ENCODE measurements around the gene DRC3. TPM values are rescaled to one million over a fixed set of nuclear protein-coding genes. Genes with fewer than 3 reads are reported as not detected.
A peak's percentile ranks its signal among the peaks of the same experiment; 100 is the strongest.

DRC3 gene
- total RNA-seq, 1 donor from 2014 or later: 1.5 TPM

DNA sequence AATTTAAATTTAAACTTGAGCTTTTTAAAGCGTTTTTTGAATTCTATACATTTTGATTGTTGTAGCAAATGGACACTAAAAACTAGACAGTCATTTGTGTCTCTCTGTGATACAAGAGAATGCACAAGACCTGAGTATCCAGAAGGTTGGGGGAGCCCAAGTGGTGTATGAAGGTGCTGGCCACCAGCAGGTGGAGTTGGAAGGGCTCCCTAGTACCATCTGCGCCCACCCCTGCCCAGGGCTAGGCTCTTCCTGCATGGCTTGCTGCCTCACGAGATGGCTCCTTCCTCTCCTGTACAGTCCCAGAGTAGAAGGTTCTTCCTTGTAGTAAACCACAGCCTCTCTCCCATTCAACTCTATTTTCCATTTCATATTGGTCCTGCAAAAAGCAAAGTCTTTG lies 83.6 kb downstream of the DRC3 start:
- no peak for DNase-seq

DNA sequence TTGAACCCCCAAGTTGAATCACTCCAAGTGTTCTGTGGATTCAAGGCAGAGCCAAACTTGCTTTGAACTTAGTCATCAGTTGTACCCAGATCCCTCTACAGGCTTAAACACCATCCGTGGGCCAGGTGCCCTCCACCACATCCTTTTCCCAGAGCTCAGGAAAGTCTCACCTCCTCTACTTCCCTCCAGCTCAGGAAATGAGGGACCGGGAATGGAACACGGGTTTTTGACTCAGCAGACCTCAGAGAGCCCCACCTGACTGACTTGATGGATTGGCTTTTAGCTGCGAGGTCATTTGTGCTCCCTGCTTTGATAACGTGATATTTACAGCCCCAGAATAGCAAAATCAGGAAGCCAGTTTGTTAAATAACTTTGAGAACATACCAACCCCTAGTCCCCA lies 86.6 kb downstream of the DRC3 start:
- DNase-seq: peak; percentile 33

DNA sequence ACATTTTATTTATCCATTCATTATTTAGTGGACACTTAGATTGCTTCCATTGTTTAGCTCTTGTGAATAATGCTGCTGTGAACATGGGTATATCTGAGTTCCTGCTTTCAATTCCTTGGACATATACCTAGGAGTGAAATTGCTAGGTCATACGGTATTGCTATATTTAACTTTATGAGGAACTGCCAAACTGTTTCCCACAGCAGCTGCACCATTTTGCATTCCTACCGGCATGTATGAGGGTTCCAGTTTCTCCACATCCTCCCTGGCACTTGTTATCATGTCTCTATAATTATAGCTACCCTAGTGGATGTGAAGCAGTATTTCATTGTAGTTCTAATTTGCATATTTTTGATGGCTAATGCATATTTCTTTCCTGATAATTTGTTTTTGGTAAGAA lies 91.4 kb downstream of the DRC3 start:
- DNase-seq: no peak

DNA sequence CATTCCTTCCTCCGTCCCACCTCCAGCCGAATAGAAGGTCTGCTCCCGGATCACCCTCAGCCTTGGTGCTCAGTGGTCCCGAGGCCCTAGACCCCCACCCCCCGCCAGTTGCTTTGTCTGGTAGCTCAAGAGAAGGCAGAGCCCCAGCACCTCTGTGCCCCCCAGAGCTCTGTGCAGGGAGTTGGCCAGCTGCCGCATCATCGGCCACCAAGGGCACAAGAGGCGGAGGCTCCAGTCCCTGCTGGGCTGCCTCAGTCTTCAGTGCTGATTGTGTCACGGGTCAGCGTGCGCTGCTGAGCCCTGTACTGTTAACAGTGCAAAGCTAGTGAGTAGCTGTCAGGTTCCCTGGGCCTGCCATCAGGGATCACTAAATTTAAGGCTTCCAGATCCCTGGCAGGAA lies 92.9 kb downstream of the DRC3 start:
- DNase-seq: no peak

Other genes with a start within 250 kb of the DRC3 start
- gene SREBF1, start 135.9 kb upstream of the DRC3 start, total RNA-seq: 28.8 and 71.5 TPM in 2 replicates
- 21.6 and 30.0 TPM in 2 replicates for gene TOM1L2, start 462 bp upstream of the DRC3 start, total RNA-seq
- 21.2 and 21.3 TPM in 2 replicates for gene ATPAF2, start 66.3 kb downstream of the DRC3 start, total RNA-seq
- 6.3 and 8.8 TPM in 2 replicates for gene GID4, start 66.5 kb downstream of the DRC3 start, total RNA-seq
- 44.5 and 54.1 TPM in 2 replicates for gene DRG2, start 115.1 kb downstream of the DRC3 start, total RNA-seq
- under 0.01 and 0.60 TPM in 2 replicates for gene MYO15A, start 135.9 kb downstream of the DRC3 start, total RNA-seq
- 95.1 and 104 TPM in 2 replicates for gene ALKBH5, start 211.0 kb downstream of the DRC3 start, total RNA-seq

Measured in dermis blood vessel endothelial cell (primary cell).